ENCODE measurements around the gene KLF6. TPM values are rescaled to one million over a fixed set of nuclear protein-coding genes. Genes with fewer than 3 reads are reported as not detected.

Gene KLF6
- total and polyA plus RNA-seq, 2 donors (not counting 1 experiment from before 2014, with no cell fraction given), result 175 to 921 TPM

DNA sequence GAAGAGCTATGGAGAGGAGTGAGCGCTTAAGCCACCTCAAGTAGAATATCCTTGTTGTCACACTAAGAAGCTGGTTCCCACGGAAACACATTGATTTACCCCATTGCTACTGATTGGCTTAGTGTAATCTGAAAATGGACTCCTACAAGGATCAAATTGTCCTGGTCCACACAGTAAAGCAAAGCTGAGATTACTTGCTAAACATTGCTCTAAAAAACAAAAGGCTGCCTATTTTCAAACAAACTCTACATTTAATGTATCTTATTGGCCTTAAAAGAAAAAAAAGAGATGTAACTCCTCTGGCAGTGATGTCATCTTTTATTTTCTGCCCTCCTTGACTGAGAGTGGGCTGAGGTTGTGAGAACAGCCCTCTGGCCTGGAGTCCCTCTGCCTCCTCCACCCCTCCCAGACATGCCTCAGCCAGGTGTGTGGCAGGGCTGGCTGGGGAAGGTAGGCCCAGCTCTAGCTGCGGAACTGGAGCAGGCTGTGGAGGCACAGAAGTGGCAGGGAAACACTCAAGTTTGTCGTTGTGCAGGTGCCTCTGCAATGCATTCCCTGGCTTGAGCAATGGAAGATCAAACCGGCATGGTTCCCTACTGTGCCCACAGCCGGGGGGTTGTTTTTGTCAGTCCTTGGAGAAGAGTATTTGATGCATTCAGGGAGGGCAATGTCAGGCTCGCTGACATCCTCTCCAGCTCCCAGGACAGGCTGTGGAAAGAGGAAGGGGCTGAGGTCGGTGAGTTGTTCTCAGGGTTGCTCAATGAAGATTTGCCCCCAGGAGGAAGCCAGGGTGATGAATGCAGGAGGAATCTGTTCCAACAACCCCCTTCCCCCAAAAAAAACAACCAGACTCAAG, 9.1 kb downstream of the KLF6 start:
- peaks cover 24% of the 10 kb centered on the region for H3K79me2 ChIP-seq (ENCODE audit: control insufficient read depth, insufficient read depth, low read length)
- H3K27ac Mint-ChIP-seq, result peak overlapping the region; percentile 57
- no peak for TF ChIP-seq EZH2 (IDR thresholded peaks at IDR 0.05; ENCODE audit: borderline replicate concordance, insufficient read depth, low read depth, low read length, poor library complexity, severe bottlenecking)
- TF ChIP-seq, protein P1, sequence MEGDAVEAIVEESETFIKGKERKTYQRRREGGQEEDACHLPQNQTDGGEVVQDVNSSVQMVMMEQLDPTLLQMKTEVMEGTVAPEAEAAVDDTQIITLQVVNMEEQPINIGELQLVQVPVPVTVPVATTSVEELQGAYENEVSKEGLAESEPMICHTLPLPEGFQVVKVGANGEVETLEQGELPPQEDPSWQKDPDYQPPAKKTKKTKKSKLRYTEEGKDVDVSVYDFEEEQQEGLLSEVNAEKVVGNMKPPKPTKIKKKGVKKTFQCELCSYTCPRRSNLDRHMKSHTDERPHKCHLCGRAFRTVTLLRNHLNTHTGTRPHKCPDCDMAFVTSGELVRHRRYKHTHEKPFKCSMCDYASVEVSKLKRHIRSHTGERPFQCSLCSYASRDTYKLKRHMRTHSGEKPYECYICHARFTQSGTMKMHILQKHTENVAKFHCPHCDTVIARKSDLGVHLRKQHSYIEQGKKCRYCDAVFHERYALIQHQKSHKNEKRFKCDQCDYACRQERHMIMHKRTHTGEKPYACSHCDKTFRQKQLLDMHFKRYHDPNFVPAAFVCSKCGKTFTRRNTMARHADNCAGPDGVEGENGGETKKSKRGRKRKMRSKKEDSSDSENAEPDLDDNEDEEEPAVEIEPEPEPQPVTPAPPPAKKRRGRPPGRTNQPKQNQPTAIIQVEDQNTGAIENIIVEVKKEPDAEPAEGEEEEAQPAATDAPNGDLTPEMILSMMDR (IDR thresholded peaks at IDR 0.05), result no peak
- ATAC-seq (ENCODE audit: low read depth) (peak; percentile 29), DNase-seq (peak; percentile 53)
- H3K27me3 Mint-ChIP-seq, result no peaks in the 10 kb centered on the region
- H3K4me1 Mint-ChIP-seq, result peaks cover 38% of the 10 kb centered on the region
- H3K36me3 ChIP-seq (replicated peaks in 1 of 2; ENCODE audit: control extremely low read depth in 1 of 2, control insufficient read depth in 1 of 2, extremely low read depth in 1 of 2, insufficient read depth in 2 of 2, low read length in 1 of 2), result peaks cover 9 to 59% of the 10 kb centered on the region in 2 experiments
- H2AFZ ChIP-seq (ENCODE audit: insufficient read depth, low read depth, low read length, poor library complexity, severe bottlenecking), result no peak overlapping the region
- peak overlapping the region; percentile 31 to 63 for H3K27ac ChIP-seq (ENCODE audit: low read length in 2 of 2)
- H3K9ac ChIP-seq (ENCODE audit: low read length), result no peak overlapping the region
- ChIA-PET POLR2A (interaction anchor here (0.7 to 1.1 kb wide), 2 partner anchors 16 to 18 kb away, joined by 3 read pairs; no protein-coding TSS in a partner anchor), CTCF (interaction anchor here (0.9 to 1.3 kb wide), 2 partner anchors 11 to 315 kb away, joined by 3 to 4 read pairs; no protein-coding TSS in a partner anchor)
- H3K9me3 ChIP-seq (ENCODE audit: control extremely low read depth in 1 of 3, control insufficient read depth in 2 of 3, insufficient read depth in 1 of 3, low read length in 2 of 3), result no peaks in the 10 kb centered on the region
- WGBS (ENCODE audit: insufficient coverage), result 79% methylated on average over 6 of the region's 8 CpGs
- no peak overlapping the region for H3K4me2 ChIP-seq (replicated peaks; ENCODE audit: low read depth, low read length, poor library complexity, severe bottlenecking)
- no peaks in the 10 kb centered on the region for H3K9me3 Mint-ChIP-seq (ENCODE audit: insufficient read depth)
- peaks cover 54% of the 10 kb centered on the region for H4K20me1 ChIP-seq (ENCODE audit: control insufficient read depth, insufficient read depth, low read length, poor library complexity, severe bottlenecking)
- H3K4me1 ChIP-seq (ENCODE audit: control insufficient read depth in 2 of 2, insufficient read depth in 2 of 2, low read length in 2 of 2), result peaks cover 12 to 25% of the 10 kb centered on the region in 2 donors
- intact Hi-C loops (cut with micrococcal nuclease), result loop anchor here (2.0 kb wide), 1 partner anchor 15 kb away; no protein-coding TSS in a partner anchor
- no peak overlapping the region for H3K4me3 Mint-ChIP-seq
- no peaks in the 10 kb centered on the region for H3K27me3 ChIP-seq (replicated peaks in 1 of 4; ENCODE audit: control extremely low read depth in 1 of 4, control insufficient read depth in 3 of 4, insufficient read depth in 4 of 4, low read length in 3 of 4)
- H3K4me3 ChIP-seq (ENCODE audit: control extremely low read depth in 1 of 5, extremely low read depth in 1 of 5, insufficient read depth in 1 of 5, low read depth in 2 of 5, low read length in 4 of 5), result no peak overlapping the region
